HCT116 (cell line): Measurements from ENCODE around the gene UBL5. TPM values are rescaled to one million over a fixed set of nuclear protein-coding genes. Genes with fewer than 3 reads are reported as not detected.

Experiments used
- ATAC-seq: fragments of 200-7000 bp; cut with Tn5 transposase; 2 replicates; pipeline ENCODE4 v1.9.1; 2020; ENCODE audit warnings: mild to moderate bottlenecking, moderate library complexity
- BruUV-seq: library from RNA; stranded (reverse); fragments of 400-500 nt; replicated peaks from 2 replicates; lab custom pipeline; 2021; lab: Mats Ljungman, UMichigan
- CTCF ChIA-PET: fragments of 300-600 bp; sonication (Branson Sonifier 250); formaldehyde crosslinking; loops from one replicate; lab custom pipeline; 2021; ENCODE audit warnings: antibody characterized with exemption; lab: Charles Lee
- POLR2A ChIA-PET: fragments of 300-600, 350-600 bp; sonication (Branson Sonifier 250); formaldehyde crosslinking; loops from one replicate; lab custom pipeline; 2021; ENCODE audit warnings: antibody characterized with exemption; lab: Charles Lee
- RAD21 ChIA-PET, 2 experiments: fragments of 300-600 bp; sonication (Branson Sonifier 250); formaldehyde crosslinking; loops; one replicate each; lab custom pipeline; 2023; ENCODE audit warnings: low total read pairs in 2 of 2; ENCODE audit not compliant: uncharacterized antibody in 2 of 2, unreplicated experiment in 2 of 2, low non-redundant PET in 1 of 2; lab: Charles Lee
- DNase-seq: peaks from one replicate; pipeline ENCODE4 v3.0.0-alpha.2; 2010; ENCODE audit warnings: low read depth, low spot score
- H2AFZ ChIP-seq: fragments of 200-600 bp; shearing (Covaris generic), sonication (generic); 2 replicates; pipeline ENCODE4 v1.6.1; 2017; ENCODE audit warnings: low read depth, mixed run types, mixed read lengths, antibody characterized with exemption, low read length; ENCODE audit not compliant: poor library complexity, severe bottlenecking
- H3K27ac ChIP-seq: 2 replicates; pipeline ENCODE4 v1.5.1; 2012; ENCODE audit warnings: low read depth, low read length
- H3K27me3 ChIP-seq: fragments of 200-600 bp; sonication (generic); 2 replicates; pipeline ENCODE4 v1.6.1; 2016; ENCODE audit warnings: mixed run types, low read length, mixed read lengths; ENCODE audit not compliant: insufficient read depth
- H3K36me3 ChIP-seq, 2 experiments: fragments of 200-500 bp in 1 of 2; fragments of 200-600 bp in 1 of 2; sonication (Bioruptor generic) in 1 of 2; sonication (generic) in 1 of 2; 2 replicates each; pipeline versions ENCODE4 v1.5.1 to v1.6.1; 2014 to 2016; ENCODE audit warnings: low read length in 2 of 2, inconsistent platforms in 1 of 2, mixed read lengths in 1 of 2, mixed run types in 1 of 2; ENCODE audit not compliant: insufficient read depth in 2 of 2, control insufficient read depth in 1 of 2
- H3K4me1 ChIP-seq, 2 experiments: fragments of 200-600 bp in 1 of 2; sonication (generic) in 1 of 2; 2 replicates each; pipeline versions ENCODE4 v1.5.1 to v1.6.1; 2012 to 2017; ENCODE audit warnings: low read length in 2 of 2, inconsistent platforms in 1 of 2, mild to moderate bottlenecking in 1 of 2, mixed read lengths in 1 of 2, mixed run types in 1 of 2, moderate library complexity in 1 of 2; ENCODE audit not compliant: insufficient read depth in 2 of 2, control insufficient read depth in 1 of 2
- H3K4me2 ChIP-seq: fragments of 200-600 bp; sonication (generic); 2 replicates; pipeline ENCODE4 v1.6.1; 2017; ENCODE audit warnings: mixed run types, low read length, mixed read lengths
- H3K4me3 ChIP-seq, 2 experiments: fragments of 200-600 bp in 1 of 2; sonication (generic) in 1 of 2; replicated peaks in 1 of 2; 2 replicates each; pipeline ENCODE4 v1.5.1; 2011 to 2016; ENCODE audit warnings: low read length in 2 of 2, control low read depth in 1 of 2, low read depth in 1 of 2, mild to moderate bottlenecking in 1 of 2, mixed read lengths in 1 of 2, mixed run types in 1 of 2
- H3K79me2 ChIP-seq: fragments of 200-600 bp; sonication (generic); 2 replicates; pipeline ENCODE4 v1.6.1; 2017; ENCODE audit warnings: mild to moderate bottlenecking, mixed run types, low read length, moderate library complexity, mixed read lengths; ENCODE audit not compliant: insufficient read depth
- H3K9ac ChIP-seq: fragments of 200-600 bp; sonication (generic); 2 replicates; pipeline ENCODE4 v1.6.1; 2016; ENCODE audit warnings: low read length, mixed read lengths
- H3K9me2 ChIP-seq: fragments of 200-600 bp; sonication (generic), shearing (Covaris generic); 2 replicates; pipeline ENCODE4 v1.6.1; 2017; ENCODE audit warnings: mixed run types, mild to moderate bottlenecking, moderate library complexity; ENCODE audit not compliant: insufficient read depth
- H3K9me3 ChIP-seq, 2 experiments: fragments of 200-500 bp in 1 of 2; fragments of 200-600 bp in 1 of 2; sonication (Bioruptor generic) in 1 of 2; sonication (generic) in 1 of 2; 2 replicates each; pipeline ENCODE4 v1.6.1; 2014 to 2017; ENCODE audit warnings: low read length in 2 of 2, mixed read lengths in 2 of 2, inconsistent platforms in 1 of 2, low read depth in 1 of 2, mild to moderate bottlenecking in 1 of 2, mixed run types in 1 of 2, moderate library complexity in 1 of 2; ENCODE audit not compliant: control insufficient read depth in 1 of 2, insufficient read depth in 1 of 2
- H4K20me1 ChIP-seq: fragments of 200-600 bp; sonication (generic), shearing (Covaris generic); 2 replicates; pipeline ENCODE4 v1.6.1; 2017; ENCODE audit warnings: mixed run types, mild to moderate bottlenecking, moderate library complexity; ENCODE audit not compliant: insufficient read depth
- CBX3 ChIP-seq: IDR thresholded peaks from 2 replicates; pipeline ENCODE4 v1.6.1; 2012; ENCODE audit warnings: low read depth
- CEBPB ChIP-seq: IDR thresholded peaks from 2 replicates; pipeline ENCODE4 v1.6.1; 2012; ENCODE audit warnings: low read depth
- CTCF ChIP-seq, 3 experiments: fragments of 200-600 bp in 1 of 3; sonication (generic) in 1 of 3; IDR thresholded peaks in 2 of 3; conservative IDR thresholded peaks in 1 of 3; 2 replicates each; pipeline ENCODE4 v1.5.1; 2012 to 2017; ENCODE audit warnings: low read depth in 2 of 3, low read length in 2 of 3, antibody characterized with exemption in 1 of 3, borderline replicate concordance in 1 of 3, control low read depth in 1 of 3, mild to moderate bottlenecking in 1 of 3, mixed read lengths in 1 of 3, mixed run types in 1 of 3, moderate library complexity in 1 of 3; ENCODE audit not compliant: insufficient read depth in 1 of 3
- EGR1 ChIP-seq: IDR thresholded peaks from 2 replicates; pipeline ENCODE4 v1.6.1; 2012; ENCODE audit warnings: low read depth
- ELF1 ChIP-seq: IDR thresholded peaks from 2 replicates; pipeline ENCODE4 v1.6.1; 2012; ENCODE audit warnings: low read depth, borderline replicate concordance
- EZH2 ChIP-seq: fragments of 200-600 bp; sonication (generic); IDR thresholded peaks from 2 replicates; pipeline ENCODE4 v1.6.1; 2017; ENCODE audit warnings: antibody characterized with exemption, mixed run types
- EZH2phosphoT487 ChIP-seq: fragments of 200-600 bp; IDR thresholded peaks from 2 replicates; pipeline ENCODE4 v1.6.1; 2018; ENCODE audit warnings: antibody characterized with exemption, borderline replicate concordance
- FOSL1 ChIP-seq: IDR thresholded peaks from 2 replicates; pipeline ENCODE4 v1.6.1; 2012; ENCODE audit warnings: low read depth
- JUND ChIP-seq: IDR thresholded peaks from 2 replicates; pipeline ENCODE4 v1.6.1; 2012
- POLR2A ChIP-seq: IDR thresholded peaks from 2 replicates; pipeline ENCODE4 v1.7.0; 2011; ENCODE audit warnings: borderline replicate concordance; ENCODE audit not compliant: insufficient read depth, insufficient read length; ENCODE audit errors: extremely low read depth
- POLR2AphosphoS5 ChIP-seq: IDR thresholded peaks from 2 replicates; pipeline ENCODE4 v1.6.1; 2011; ENCODE audit warnings: mild to moderate bottlenecking, low read depth, low read length, moderate library complexity
- RAD21 ChIP-seq: IDR thresholded peaks from 2 replicates; pipeline ENCODE4 v1.6.1; 2012; ENCODE audit warnings: low read depth, mild to moderate bottlenecking
- SIN3A ChIP-seq: IDR thresholded peaks from 2 replicates; pipeline ENCODE4 v1.6.1; 2012; ENCODE audit warnings: low read depth
- SP1 ChIP-seq: IDR thresholded peaks from 2 replicates; pipeline ENCODE4 v1.6.1; 2012; ENCODE audit warnings: low read depth
- SRF ChIP-seq: IDR thresholded peaks from 2 replicates; pipeline ENCODE4 v1.6.1; 2012; ENCODE audit warnings: low read depth
- TCF7L2 ChIP-seq: IDR thresholded peaks from 2 replicates; pipeline ENCODE4 v1.7.0; 2011; ENCODE audit warnings: borderline replicate concordance, inconsistent platforms; ENCODE audit not compliant: insufficient read depth, insufficient read length; ENCODE audit errors: extremely low read depth
- ZFX ChIP-seq: fragments of 450-650 bp; IDR thresholded peaks from 2 replicates; pipeline ENCODE4 v1.6.1; 2017
- ZNF274 ChIP-seq: fragments of 200-500 bp; sonication (Bioruptor generic); IDR thresholded peaks from 2 replicates; pipeline ENCODE4 v1.6.1; 2014; ENCODE audit warnings: mild to moderate bottlenecking, low read depth, low read length, inconsistent platforms
- intact Hi-C: fragments of 100-400 bp; cut with micrococcal nuclease; formaldehyde crosslinking; loops from 2 replicates; pipeline ENCODE4 v1.10.0; 2022
- total RNA-seq: library from RNA; stranded (reverse); gene quantifications from one replicate; pipeline ENCODE4 v1.2.1, GENCODE V29; 2021; ENCODE audit not compliant: unreplicated experiment
- TF ChIP-seq, protein P1 (sequence below): IDR thresholded peaks from 2 replicates; pipeline ENCODE4 v1.6.1; 2012; ENCODE audit warnings: low read depth
- TF ChIP-seq, protein P2 (sequence below): IDR thresholded peaks from 2 replicates; pipeline ENCODE4 v1.6.1; 2012

Gene UBL5
- total RNA-seq, 1 experiment from 2014 or later: 335 TPM

- Histone ChIP-seq H3K27ac (no peak overlapping the region), H2AFZ (no peak overlapping the region), H4K20me1 (no peaks in the 10 kb centered on the region), H3K79me2 (peaks cover 21% of the 10 kb centered on the region; the same call in 1 of the 2 replicates), H3K4me3 (no peak overlapping the region), H3K36me3 (peaks cover 0 to 12% of the 10 kb centered on the region in 2 experiments; a peak in 3 of 4 replicates), H3K27me3 (no peaks in the 10 kb centered on the region), H3K4me1 (no peaks in the 10 kb centered on the region), H3K9me2 (no peaks in the 10 kb centered on the region), H3K9ac (no peak overlapping the region)
- intact Hi-C loops: no loop called here
- TF ChIP-seq EGR1: no peak
- no peak for TF ChIP-seq SIN3A
- TF ChIP-seq FOSL1: no peak
- no peak for TF ChIP-seq JUND
- TF ChIP-seq SRF: no peak
- TF ChIP-seq ZFX: no peak
- TF ChIP-seq POLR2A: no peak
- TF ChIP-seq, protein P1, sequence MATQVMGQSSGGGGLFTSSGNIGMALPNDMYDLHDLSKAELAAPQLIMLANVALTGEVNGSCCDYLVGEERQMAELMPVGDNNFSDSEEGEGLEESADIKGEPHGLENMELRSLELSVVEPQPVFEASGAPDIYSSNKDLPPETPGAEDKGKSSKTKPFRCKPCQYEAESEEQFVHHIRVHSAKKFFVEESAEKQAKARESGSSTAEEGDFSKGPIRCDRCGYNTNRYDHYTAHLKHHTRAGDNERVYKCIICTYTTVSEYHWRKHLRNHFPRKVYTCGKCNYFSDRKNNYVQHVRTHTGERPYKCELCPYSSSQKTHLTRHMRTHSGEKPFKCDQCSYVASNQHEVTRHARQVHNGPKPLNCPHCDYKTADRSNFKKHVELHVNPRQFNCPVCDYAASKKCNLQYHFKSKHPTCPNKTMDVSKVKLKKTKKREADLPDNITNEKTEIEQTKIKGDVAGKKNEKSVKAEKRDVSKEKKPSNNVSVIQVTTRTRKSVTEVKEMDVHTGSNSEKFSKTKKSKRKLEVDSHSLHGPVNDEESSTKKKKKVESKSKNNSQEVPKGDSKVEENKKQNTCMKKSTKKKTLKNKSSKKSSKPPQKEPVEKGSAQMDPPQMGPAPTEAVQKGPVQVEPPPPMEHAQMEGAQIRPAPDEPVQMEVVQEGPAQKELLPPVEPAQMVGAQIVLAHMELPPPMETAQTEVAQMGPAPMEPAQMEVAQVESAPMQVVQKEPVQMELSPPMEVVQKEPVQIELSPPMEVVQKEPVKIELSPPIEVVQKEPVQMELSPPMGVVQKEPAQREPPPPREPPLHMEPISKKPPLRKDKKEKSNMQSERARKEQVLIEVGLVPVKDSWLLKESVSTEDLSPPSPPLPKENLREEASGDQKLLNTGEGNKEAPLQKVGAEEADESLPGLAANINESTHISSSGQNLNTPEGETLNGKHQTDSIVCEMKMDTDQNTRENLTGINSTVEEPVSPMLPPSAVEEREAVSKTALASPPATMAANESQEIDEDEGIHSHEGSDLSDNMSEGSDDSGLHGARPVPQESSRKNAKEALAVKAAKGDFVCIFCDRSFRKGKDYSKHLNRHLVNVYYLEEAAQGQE: no peak
- no peak for TF ChIP-seq EZH2phosphoT487
- no peak for TF ChIP-seq EZH2
- no peak for TF ChIP-seq ZNF274
- TF ChIP-seq CEBPB: no peak
- TF ChIP-seq POLR2AphosphoS5: no peak
- no peak for TF ChIP-seq TCF7L2
- no peak for TF ChIP-seq SP1
- TF ChIP-seq, protein P2, sequence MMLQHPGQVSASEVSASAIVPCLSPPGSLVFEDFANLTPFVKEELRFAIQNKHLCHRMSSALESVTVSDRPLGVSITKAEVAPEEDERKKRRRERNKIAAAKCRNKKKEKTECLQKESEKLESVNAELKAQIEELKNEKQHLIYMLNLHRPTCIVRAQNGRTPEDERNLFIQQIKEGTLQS: no peak
- no peak for TF ChIP-seq CTCF (IDR thresholded peaks at IDR 0.05 in 2 of 3, conservative IDR thresholded peaks at IDR 0.05 in 1 of 3; ENCODE audit: borderline replicate concordance in 1 of 3, insufficient read depth in 1 of 3, low read depth in 2 of 3, low read length in 2 of 3)
- TF ChIP-seq RAD21: no peak
- no peak for TF ChIP-seq ELF1
- TF ChIP-seq CBX3: no peak
- TF ChIP-seq, all 23 proteins: peak for 0
- Histone ChIP-seq H3K9me3 (no peaks in the 10 kb centered on the region), H3K4me2 (no peak overlapping the region)
- ChIA-PET CTCF (no interaction called here), POLR2A (no interaction called here), RAD21 (no interaction called here)
- DNase-seq: no peak
- no peak for ATAC-seq
- BruUV-seq: no TSS peak
Measured at GRCh38 chr19:9811139-9811538, 16.6 kb upstream of the UBL5 start.
